K562 (cell line): ENCODE results near the gene TIMM50. TPM values are rescaled to one million over a fixed set of nuclear protein-coding genes. Genes with fewer than 3 reads are reported as not detected.
"Not testable (repeated sequence)": the region's sequence is repeated elsewhere in the genome, so short reads cannot be mapped to it uniquely, and the experiment has no call there.

ENCODE experiments used
- ATAC-seq: fragments of 200-7000 bp; cut with Tn5 transposase; 3 replicates; pipeline ENCODE4 v1.9.1; 2020; ENCODE audit warnings: moderate library complexity
- BruUV-seq: library from RNA; stranded (reverse); fragments of 400-500 nt; replicated peaks from 2 replicates; lab custom pipeline; 2021; lab: Mats Ljungman, UMichigan
- CTCF ChIA-PET: fragments of 300-600 bp; formaldehyde crosslinking; extraction: SDS; loops from one replicate; lab custom pipeline; 2021; ENCODE audit warnings: low intra/inter-chr PET ratio; lab: Yijun Ruan, JAX
- POLR2A ChIA-PET: fragments of 300-600, 350-650 bp; sonication (Branson Sonifier 250); formaldehyde crosslinking; extraction: SDS; loops from one replicate; lab custom pipeline; 2021; ENCODE audit warnings: antibody characterized with exemption, inconsistent platforms; lab: Yijun Ruan, JAX
- DNase-seq, 4 experiments: peaks; one replicate each; pipeline versions ENCODE4 v3.0.0 to v3.0.0-alpha.2; 2011 to 2018; ENCODE audit warnings: low spot score in 3 of 4, mixed read lengths in 3 of 4; ENCODE audit errors: extremely low read depth in 1 of 4
- FAIRE-seq: peaks from 2 replicates; lab custom pipeline; 2011; peaks lifted over from hg19 to GRCh38; lab: Jason Lieb, UNC
- H2AFZ ChIP-seq: 2 replicates; pipeline ENCODE4 v1.6.0; 2011; ENCODE audit warnings: low read depth, low read length, control low read depth, inconsistent platforms
- H3K27ac ChIP-seq: fragments of 200-600 bp; 3 replicates; pipeline ENCODE4 v1.8.0; 2011; ENCODE audit warnings: low read depth, mild to moderate bottlenecking, control low read depth, inconsistent platforms, low read length, moderate library complexity, mixed read lengths; ENCODE audit errors: extremely low read depth
- H3K27me3 ChIP-seq, 2 experiments: fragments of 300-600 bp in 1 of 2; 2 replicates in 1 of 2; 3 replicates in 1 of 2; pipeline versions ENCODE4 v1.6.0 to v1.8.0; 2011; ENCODE audit warnings: inconsistent platforms in 2 of 2, low read length in 2 of 2, mild to moderate bottlenecking in 1 of 2, mixed read lengths in 1 of 2, moderate library complexity in 1 of 2; ENCODE audit not compliant: control insufficient read depth in 2 of 2, insufficient read depth in 2 of 2
- H3K36me3 ChIP-seq: fragments of 300-600 bp; 3 replicates; pipeline ENCODE4 v1.8.0; 2011; ENCODE audit warnings: mild to moderate bottlenecking, low read length, inconsistent platforms; ENCODE audit not compliant: control insufficient read depth, insufficient read depth
- H3K4me1 ChIP-seq, 2 experiments: fragments of 200-600 bp in 1 of 2; replicated peaks in 1 of 2; 2 replicates in 1 of 2; 3 replicates in 1 of 2; pipeline versions ENCODE4 v1.5.1 to v1.8.0; 2011; ENCODE audit warnings: inconsistent platforms in 2 of 2, low read length in 2 of 2, mild to moderate bottlenecking in 1 of 2, mixed read lengths in 1 of 2, moderate library complexity in 1 of 2; ENCODE audit not compliant: control insufficient read depth in 2 of 2, insufficient read depth in 2 of 2
- H3K4me2 ChIP-seq: 2 replicates; pipeline ENCODE4 v1.6.1; 2011; ENCODE audit warnings: low read length, control low read depth, inconsistent platforms, mixed read lengths; ENCODE audit not compliant: insufficient read depth
- H3K4me3 ChIP-seq: fragments of 200-600 bp; sonication (generic), shearing (Covaris generic); 2 replicates; pipeline ENCODE4 v1.5.1; 2016; ENCODE audit warnings: control low read depth, inconsistent platforms
- H3K79me2 ChIP-seq: fragments of 200-600 bp; 3 replicates; pipeline ENCODE4 v1.8.0; 2011; ENCODE audit warnings: low read length, inconsistent platforms; ENCODE audit not compliant: control insufficient read depth, insufficient read depth
- H3K9ac ChIP-seq, 2 experiments: 2 replicates each; pipeline versions ENCODE4 v1.6.0 to v1.6.1; 2011; ENCODE audit warnings: low read depth in 2 of 2, low read length in 2 of 2, control low read depth in 1 of 2, inconsistent platforms in 1 of 2, mild to moderate bottlenecking in 1 of 2, mixed read lengths in 1 of 2; ENCODE audit not compliant: insufficient read depth in 1 of 2
- H3K9me1 ChIP-seq: one replicate; pipeline ENCODE4 v1.6.0; 2011; ENCODE audit warnings: inconsistent platforms, mild to moderate bottlenecking, low read length, moderate library complexity; ENCODE audit not compliant: control insufficient read depth, insufficient read depth
- H3K9me3 ChIP-seq: replicated peaks from 2 replicates; pipeline ENCODE4 v1.5.1; 2011; ENCODE audit warnings: low read depth, low read length, inconsistent platforms; ENCODE audit not compliant: control insufficient read depth, insufficient read depth
- H4K20me1 ChIP-seq: replicated peaks from 2 replicates; pipeline ENCODE4 v1.6.1; 2011; ENCODE audit warnings: low read length, inconsistent platforms, mixed read lengths; ENCODE audit not compliant: control insufficient read depth, insufficient read depth
- GMEB1 ChIP-seq: fragments of 250-450 bp; sonication (Bioruptor Pico); IDR thresholded peaks from 2 replicates; pipeline ENCODE4 v1.4.0; 2020; ENCODE audit warnings: mild to moderate bottlenecking
- ZBTB33 ChIP-seq: sonication (generic); formaldehyde crosslinking; IDR thresholded peaks from 2 replicates; pipeline ENCODE4 v1.8.1; 2023; ENCODE audit warnings: mild to moderate bottlenecking, missing genetic modification reagents
- ZBTB34 ChIP-seq: fragments of 250-450 bp; sonication (Bioruptor Pico); IDR thresholded peaks from 2 replicates; pipeline ENCODE4 v1.8.0; 2021; ENCODE audit warnings: mild to moderate bottlenecking, moderate library complexity
- WGBS: fragments of 100-300 bp; shearing (Covaris generic); methylation state at CpG from one replicate; pipeline ENCODE4 v1.1.6; 2016; ENCODE audit warnings: low coverage, mixed read lengths; ENCODE audit not compliant: insufficient coverage; ENCODE audit errors: missing lambda C conversion rate; 5-methylcytosine and 5-hydroxymethylcytosine counted together
- in situ Hi-C: fragments of 300-500 bp; cut with MboI; formaldehyde crosslinking; loops from 4 replicates; pipeline ENCODE4 v1.15.0; 2018; ENCODE audit warnings: inconsistent platforms, mixed read lengths
- intact Hi-C: fragments of 100-400 bp; cut with micrococcal nuclease; formaldehyde crosslinking; loops from 2 replicates; pipeline ENCODE4 v1.14.2; 2022
- polyA plus RNA-seq, 8 experiments: library from polyadenylated mRNA; depleted of rRNA in 4 of 8; stranded (reverse) in 5 of 8; unstranded in 3 of 8; fragments of >200 nt; fragmentation: Nextera tagmentation in 2 of 8; fragmentation: Illumina TruSeq in 1 of 8; extraction: Ambion mirVana in 2 of 8; extraction: Trizol in 1 of 8; gene quantifications; 2 replicates each; pipeline versions ENCODE4 v1.2.1 to v1.2.3, GENCODE V29; 2011 to 2014; ENCODE audit warnings: inconsistent platforms in 1 of 8, missing spikeins in 1 of 8
- total RNA-seq, 7 experiments: library from RNA; depleted of rRNA in 6 of 7; stranded (reverse); fragments of >200 nt in 6 of 7; fragmentation: Illumina TruSeq in 2 of 7; extraction: Trizol in 2 of 7; gene quantifications; 2 replicates each; pipeline versions ENCODE4 v1.2.1 to v1.2.3, GENCODE V29; 2011 to 2021; ENCODE audit warnings: low replicate concordance in 1 of 7

The TIMM50 gene
- total and polyA plus RNA-seq, 9 of the 15 experiments (the other 6 are each of a cell fraction or from before 2014, with no cell fraction given) = 28.3 to 221 (median 170) TPM

DNA sequence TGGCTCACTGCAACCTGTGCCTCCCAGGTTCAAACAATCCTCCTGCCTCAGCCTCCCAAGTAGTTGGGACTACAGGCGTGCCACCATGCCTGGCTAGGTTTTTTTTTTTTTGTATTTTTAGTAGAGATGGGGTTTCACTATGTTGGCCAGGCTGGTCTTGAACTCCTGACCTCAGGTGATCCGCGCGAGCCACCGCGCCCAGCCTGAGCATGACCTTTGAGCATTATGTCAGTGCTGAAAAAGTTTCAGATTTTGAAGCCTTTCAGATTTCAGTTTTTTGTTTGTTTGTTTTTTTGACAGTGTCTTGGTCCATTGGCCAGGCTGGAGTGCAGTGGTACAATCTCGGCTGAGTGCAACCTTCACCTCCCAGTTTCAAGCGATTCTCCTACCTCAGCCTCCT lies 29.4 kb upstream of the TIMM50 start:
- H3K9ac ChIP-seq, in situ Hi-C loops, FAIRE-seq, H4K20me1 ChIP-seq, ATAC-seq, H3K4me1 ChIP-seq, H3K4me2 ChIP-seq, H3K27me3 ChIP-seq, BruUV-seq, H3K9me1 ChIP-seq, H2AFZ ChIP-seq, CTCF ChIA-PET, POLR2A ChIA-PET, DNase-seq, H3K27ac ChIP-seq, H3K4me3 ChIP-seq, intact Hi-C loops, H3K9me3 ChIP-seq: not testable (repeated sequence)
- peak; percentile 78 for TF ChIP-seq ZBTB33 (CRISPR knock-in tag)
- H3K79me2 ChIP-seq = peaks cover 62% of the 10 kb centered on the region
- H3K36me3 ChIP-seq = peaks cover 71% of the 10 kb centered on the region
- 97% methylated on average over 8 of the region's 8 CpGs for WGBS

GRCh38 chr19:39463403-39463802 lies 17.2 kb upstream of the TIMM50 start:
- no peaks in the 10 kb centered on the region for H3K9me1 ChIP-seq
- DNase-seq (no peak), FAIRE-seq (no peak), ATAC-seq (no peak)
- H3K4me3 ChIP-seq = no peak overlapping the region
- no peaks in the 10 kb centered on the region for H3K27me3 ChIP-seq
- no peak overlapping the region for H3K27ac ChIP-seq
- BruUV-seq = no TSS peak
- no peak for TF ChIP-seq GMEB1 (CRISPR knock-in tag)
- TF ChIP-seq ZBTB34 (CRISPR knock-in tag) = no peak
- no peaks in the 10 kb centered on the region for H4K20me1 ChIP-seq
- POLR2A ChIA-PET = interaction anchor here (0.6 to 0.9 kb wide), 4 partner anchors 8 to 17 kb away, joined by 3 to 8 read pairs (median 3); partner anchors contain the start of gene TIMM50
- 90% methylated on average over 3 of the region's 3 CpGs for WGBS
- peaks cover 78% of the 10 kb centered on the region for H3K36me3 ChIP-seq
- no peaks in the 10 kb centered on the region for H3K9me3 ChIP-seq
- CTCF ChIA-PET = no interaction called here
- in situ Hi-C loops = no loop called here
- no peaks in the 10 kb centered on the region for H3K79me2 ChIP-seq
- H3K9ac ChIP-seq = no peak overlapping the region
- no peaks in the 10 kb centered on the region; a peak in 1 of 5 replicates for H3K4me1 ChIP-seq
- no peak overlapping the region for H3K4me2 ChIP-seq
- H2AFZ ChIP-seq = no peak overlapping the region
- intact Hi-C loops = no loop called here
